ENCODE data around the gene TEX29.

Gene TEX29

GRCh38 chr13:111344471-111345191 is 24.2 kb downstream of the TEX29 start:
- CTCF ChIA-PET = interaction anchor here (1.0 kb wide), 1 partner anchor 16 kb away, joined by 5 read pairs; no protein-coding TSS in a partner anchor
- H3K27ac ChIP-seq = no peak overlapping the region
- no peak for TF ChIP-seq CTCF (conservative IDR thresholded peaks at IDR 0.05; ENCODE audit: low read depth)
- peak; percentile 23 for DNase-seq (ENCODE audit: low spot score)
- POLR2A ChIA-PET (ENCODE audit: low non-redundant PET) = no interaction called here

- ChIA-PET CTCF (no interaction called here), POLR2A (ENCODE audit: low non-redundant PET) (no interaction called here)
- DNase-seq (ENCODE audit: low spot score) = no peak
- no peak overlapping the region for H3K27ac ChIP-seq
- TF ChIP-seq CTCF (conservative IDR thresholded peaks at IDR 0.05; ENCODE audit: low read depth) = no peak
Observed at GRCh38 chr13:111345682-111346081, 25.2 kb downstream of the TEX29 start.

- no peak overlapping the region for H3K27ac ChIP-seq
- ChIA-PET POLR2A (ENCODE audit: low non-redundant PET) (no interaction called here), CTCF (interaction anchor here (0.6 kb wide), 1 partner anchor 35 kb away, joined by 3 read pairs; no protein-coding TSS in a partner anchor)
- no peak for DNase-seq (ENCODE audit: low spot score)
- TF ChIP-seq CTCF (conservative IDR thresholded peaks at IDR 0.05; ENCODE audit: low read depth) = no peak
Observed at GRCh38 chr13:111346101-111346680, 25.7 kb downstream of the TEX29 start.

- ChIA-PET CTCF (no interaction called here), POLR2A (ENCODE audit: low non-redundant PET) (no interaction called here)
- TF ChIP-seq CTCF (conservative IDR thresholded peaks at IDR 0.05; ENCODE audit: low read depth) = no peak
- no peak for DNase-seq (ENCODE audit: low spot score)
- no peak overlapping the region for H3K27ac ChIP-seq
Observed at GRCh38 chr13:111347438-111347837, 27.0 kb downstream of the TEX29 start.

- ChIA-PET POLR2A (ENCODE audit: low non-redundant PET) (no interaction called here), CTCF (no interaction called here)
- H3K27ac ChIP-seq = no peak overlapping the region
- no peak for TF ChIP-seq CTCF (conservative IDR thresholded peaks at IDR 0.05; ENCODE audit: low read depth)
- DNase-seq (ENCODE audit: low spot score) = no peak
Observed at GRCh38 chr13:111353508-111353907, 33.1 kb downstream of the TEX29 start.

- TF ChIP-seq CTCF (conservative IDR thresholded peaks at IDR 0.05; ENCODE audit: low read depth) = no peak
- POLR2A ChIA-PET (ENCODE audit: low non-redundant PET) = no interaction called here
Observed at GRCh38 chr13:111354789-111355188, 34.3 kb downstream of the TEX29 start.

More at GRCh38 chr13:111354789-111355188, 34.3 kb downstream of the TEX29 start:
- H3K27ac ChIP-seq = no peak overlapping the region
- DNase-seq (ENCODE audit: low spot score) = no peak
- CTCF ChIA-PET = no interaction called here

Measured in RWPE1 (cell line).